ENCODE data around the gene SLC5A10. TPM values are rescaled to one million over a fixed set of nuclear protein-coding genes. Genes with fewer than 3 reads are reported as not detected.

Gene SLC5A10
- total RNA-seq, 1 donor from 2014 or later, result not detected

DNA sequence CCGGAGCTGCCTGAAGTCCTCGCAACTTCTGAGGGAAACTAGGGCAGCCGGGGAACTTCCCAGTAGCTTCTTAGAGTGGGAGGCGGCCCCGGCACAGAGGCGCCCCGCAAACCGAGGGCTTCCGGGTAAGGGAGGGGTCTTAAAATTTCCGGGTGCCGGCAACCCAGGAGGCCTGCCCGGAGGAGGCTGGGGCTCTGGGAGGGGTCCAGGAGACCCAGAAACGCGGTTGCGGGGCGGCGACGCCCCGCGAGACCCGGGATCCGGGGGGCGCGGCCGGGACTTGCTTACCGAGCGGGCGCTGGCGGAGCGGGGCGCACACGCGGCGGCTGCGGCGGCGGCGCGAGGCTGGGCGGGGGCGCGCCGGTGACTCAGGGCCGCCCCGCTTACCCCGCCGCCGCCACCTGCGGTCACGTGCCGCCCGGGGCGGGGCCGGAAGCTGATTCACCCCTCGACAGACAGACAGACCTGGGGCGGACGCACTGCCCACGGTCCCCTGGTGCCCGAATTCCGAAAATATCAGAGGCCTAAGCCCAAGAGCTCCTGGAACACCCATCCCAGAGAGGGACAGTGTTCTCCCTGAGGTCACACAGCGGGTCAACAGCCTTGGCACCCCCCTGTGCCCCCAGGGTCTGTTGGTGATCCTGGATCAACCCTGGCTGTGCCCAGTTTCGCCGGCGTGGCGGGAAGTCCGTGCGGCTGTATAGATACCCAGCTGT is 52.6 kb downstream of the SLC5A10 start, which contains the start of gene FAM83G:
TSS of gene FAM83G (minus strand) at position 344 of the 716 bp plus-strand sequence. CDS start 723 bp downstream, outside the sequence.
- no peak for DNase-seq

DNA sequence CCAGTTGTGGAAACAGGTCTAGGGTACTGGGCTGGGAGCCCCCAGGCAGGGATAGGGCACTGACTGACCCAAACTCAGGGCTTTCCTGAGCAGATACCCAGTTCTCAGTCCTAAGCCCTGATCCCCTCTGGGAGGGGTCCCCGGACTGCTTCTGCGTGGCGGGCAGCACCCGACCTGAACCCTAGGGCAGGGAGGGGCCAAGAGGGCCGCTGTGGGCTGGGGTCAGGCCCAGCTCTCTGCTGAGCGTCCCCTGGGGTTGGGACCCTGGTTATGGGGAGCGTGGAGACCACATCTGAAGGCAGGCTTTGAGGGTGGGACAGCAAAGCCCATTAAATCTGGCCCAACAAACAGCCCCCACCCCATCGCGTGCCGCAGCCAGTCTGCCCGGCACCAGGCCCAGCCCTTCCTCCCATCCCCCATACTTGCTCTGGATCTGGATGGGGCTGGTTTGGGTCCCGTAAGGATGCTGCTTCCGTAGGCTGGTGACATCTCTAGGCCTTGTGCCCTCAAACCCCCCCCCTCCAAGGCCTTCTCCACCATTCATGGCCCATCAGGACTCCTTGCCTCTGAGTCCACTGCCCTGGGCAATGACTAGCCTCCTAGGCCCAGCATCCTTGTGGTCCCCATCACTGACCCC is 53.3 kb downstream of the SLC5A10 start:
- DNase-seq, result no peak

DNA sequence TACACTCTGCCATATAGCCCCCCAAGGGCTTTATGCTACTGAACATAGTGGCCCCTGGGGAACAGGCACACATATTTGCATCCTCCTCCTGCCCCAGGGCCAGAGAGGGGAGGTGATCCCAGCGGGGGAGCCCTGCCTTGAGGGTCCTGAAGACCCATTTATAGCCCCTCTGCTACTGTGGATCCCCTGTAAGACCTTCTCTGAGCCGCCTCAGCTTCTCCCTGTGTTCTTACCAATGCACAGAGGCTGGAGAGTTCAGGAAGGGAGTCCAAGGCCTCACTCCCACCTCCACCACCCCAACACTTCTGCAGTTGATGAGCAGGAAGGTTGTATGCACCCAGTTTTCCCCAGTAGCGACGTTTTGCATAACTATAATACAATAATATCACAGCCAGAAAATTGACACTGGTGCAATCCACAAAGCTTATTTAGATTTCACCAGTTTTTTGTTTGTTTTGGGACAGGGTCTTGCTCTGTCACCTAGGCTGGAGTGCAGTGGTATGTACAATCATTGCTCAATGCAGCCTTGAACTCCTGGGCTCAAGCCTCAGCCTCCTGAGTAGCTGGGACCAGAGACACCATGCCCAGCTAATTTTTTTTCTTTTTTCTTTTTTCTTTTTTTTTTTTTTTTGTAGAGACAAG is 53.9 kb downstream of the SLC5A10 start:
- no peak for DNase-seq

DNA sequence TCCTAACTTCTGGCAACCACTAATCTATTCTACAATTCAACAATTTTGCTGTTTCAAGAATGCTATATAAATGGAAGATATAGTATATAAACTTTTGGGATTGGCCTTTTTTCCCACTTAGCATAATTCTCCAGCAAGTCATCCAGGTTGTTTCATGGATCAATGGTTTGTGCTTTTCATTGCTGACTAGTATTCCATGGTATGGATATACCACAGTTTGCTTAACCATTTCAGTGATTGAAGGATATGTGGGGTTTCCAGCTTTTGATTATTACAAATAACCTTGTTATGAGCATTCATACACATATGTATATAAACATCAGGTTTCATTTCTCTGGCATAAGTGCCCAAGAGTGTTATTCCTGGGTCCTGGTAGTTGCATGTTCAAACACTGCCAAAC is 54.7 kb downstream of the SLC5A10 start:
- DNase-seq, result no peak

DNA sequence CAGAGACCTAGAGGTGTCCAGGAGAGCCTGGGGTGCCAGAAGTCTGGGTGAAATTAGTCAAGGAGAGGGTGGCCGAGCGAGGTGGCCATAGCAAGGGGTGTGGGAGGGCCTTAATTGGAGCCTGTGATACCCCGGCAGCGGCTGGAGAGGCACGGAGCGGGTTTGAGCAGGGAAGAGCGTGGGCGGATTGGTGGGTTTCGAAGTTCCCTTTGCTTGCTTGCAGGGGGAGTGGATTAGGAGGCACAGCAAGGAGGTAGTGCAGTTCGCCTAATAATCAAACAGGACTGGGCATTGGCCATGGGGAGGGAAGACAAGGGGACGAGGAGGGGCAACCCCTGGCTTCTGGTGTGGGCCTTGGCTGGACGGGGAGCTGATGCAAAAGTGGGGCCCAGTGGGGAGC is 58.0 kb downstream of the SLC5A10 start:
- no peak for DNase-seq

DNA sequence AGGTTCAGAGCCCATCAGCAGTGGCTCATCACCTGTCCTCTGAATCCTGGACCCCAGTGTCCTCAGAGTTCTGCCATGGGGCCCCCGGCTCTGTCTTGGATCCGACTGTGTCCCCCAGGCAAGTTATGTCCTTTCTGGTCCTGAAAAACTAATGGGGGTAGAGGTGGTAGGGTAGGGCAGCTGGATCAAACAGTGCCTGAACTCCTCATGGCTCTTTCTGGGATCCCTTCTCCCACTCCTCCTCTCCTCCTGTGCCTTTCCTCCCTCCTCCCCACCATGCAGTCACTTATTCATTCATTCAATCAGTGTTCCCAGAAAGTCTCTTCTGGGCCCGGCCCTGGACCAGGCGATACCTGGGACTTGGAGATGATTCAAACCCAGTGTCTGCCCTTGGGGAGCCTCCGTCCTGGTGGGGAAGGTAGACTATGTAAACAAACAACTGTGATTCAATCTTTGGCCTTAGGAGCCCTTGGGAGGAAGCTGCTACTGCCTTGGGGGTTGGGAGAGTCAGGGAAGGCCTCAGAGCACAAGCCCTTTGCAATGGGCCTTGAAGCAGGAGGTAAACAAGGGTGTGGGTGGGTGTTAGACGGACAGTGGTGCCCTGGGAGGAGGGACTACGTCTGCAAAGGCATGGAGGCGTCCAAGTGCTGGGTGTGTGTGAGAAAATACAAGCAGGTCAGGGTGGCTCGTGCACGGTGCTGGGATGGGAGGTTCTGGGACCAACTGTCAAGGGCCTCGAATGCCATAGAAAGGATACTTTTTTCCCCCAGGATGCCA is 59.0 kb downstream of the SLC5A10 start:
- no peak for DNase-seq

DNA sequence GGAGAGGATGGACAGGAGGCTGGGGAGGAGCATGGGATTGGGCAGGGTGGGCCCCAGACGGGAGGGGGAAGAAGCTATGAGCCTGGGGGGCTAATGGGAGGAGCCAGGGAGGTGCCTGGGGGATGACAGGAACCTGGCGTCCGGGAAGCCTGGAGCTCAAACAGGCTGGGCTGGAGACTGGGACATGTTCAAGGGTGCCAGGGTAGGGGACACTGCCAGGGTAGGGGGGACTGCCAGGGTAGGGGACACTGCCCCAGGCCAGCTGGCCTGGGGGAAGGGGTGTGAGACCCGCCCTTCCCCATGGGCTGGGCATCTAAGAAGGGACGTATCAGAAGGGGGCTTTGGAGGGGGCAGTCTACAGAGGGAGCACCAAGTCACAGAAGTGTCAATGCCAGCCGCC is 59.6 kb downstream of the SLC5A10 start:
- no peak for DNase-seq

DNA sequence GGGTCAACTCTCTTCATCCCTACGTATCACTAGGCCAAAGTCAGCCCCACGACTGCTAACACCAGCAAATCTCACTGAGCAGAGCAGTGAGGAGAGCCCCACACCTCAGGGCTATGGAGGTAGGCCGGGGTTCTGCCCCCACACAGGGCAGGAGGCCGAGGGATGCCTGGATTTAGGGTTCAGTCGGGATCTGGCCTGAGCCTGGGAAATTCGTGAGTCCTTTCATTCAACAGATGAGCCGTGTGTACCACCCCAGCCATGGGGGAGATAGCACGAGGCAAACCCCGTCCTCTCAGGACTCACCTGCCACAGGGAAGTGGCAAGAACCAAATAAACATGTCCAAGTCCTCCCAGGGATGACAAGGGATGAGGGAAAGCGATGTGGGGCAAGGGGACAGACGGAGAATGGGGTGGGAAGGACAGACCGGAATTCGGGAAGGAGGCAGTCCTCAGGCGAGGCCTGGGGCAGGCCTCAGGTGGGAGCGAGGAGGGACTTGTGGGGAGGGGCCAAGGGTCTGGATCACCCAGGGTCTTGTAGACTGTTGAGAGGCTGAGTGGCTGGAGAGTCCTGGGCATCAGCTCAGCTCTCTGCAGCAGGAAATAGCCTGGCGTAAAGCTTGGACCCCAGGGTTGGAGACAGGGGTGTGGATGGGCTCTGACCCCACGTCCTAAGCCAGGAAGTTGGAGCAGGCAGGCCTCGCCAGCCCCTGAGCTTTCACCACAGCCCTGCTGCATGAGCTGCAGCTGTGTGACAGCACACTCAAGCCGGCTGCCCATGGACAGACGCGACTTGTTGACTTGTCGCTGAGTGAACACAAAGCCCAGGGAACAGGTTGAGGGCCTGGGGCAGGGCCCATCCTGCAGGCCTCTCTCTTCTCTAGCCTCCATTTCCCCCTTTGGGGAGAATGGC is 60.5 kb downstream of the SLC5A10 start:
- no peak for DNase-seq

DNA sequence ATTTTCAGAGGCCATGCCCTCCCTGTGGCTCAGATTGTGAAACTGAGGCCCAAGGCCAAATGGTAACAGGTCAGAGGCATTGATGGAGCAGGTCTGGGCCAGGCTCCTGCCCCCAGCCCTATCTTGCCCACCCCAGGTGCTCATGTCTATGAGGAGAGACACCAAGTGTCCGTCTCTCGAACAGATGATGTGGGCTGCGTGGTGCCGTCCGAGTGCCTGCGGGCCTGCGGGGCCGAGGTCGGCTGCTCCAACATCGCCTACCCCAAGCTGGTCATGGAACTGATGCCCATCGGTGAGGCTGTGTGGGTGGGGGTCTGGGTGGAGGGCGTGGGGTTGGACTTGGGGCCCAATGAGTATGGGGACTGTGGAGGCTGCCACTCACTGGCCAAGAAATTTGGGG is 61.3 kb downstream of the SLC5A10 start:
- no peak for DNase-seq

DNA sequence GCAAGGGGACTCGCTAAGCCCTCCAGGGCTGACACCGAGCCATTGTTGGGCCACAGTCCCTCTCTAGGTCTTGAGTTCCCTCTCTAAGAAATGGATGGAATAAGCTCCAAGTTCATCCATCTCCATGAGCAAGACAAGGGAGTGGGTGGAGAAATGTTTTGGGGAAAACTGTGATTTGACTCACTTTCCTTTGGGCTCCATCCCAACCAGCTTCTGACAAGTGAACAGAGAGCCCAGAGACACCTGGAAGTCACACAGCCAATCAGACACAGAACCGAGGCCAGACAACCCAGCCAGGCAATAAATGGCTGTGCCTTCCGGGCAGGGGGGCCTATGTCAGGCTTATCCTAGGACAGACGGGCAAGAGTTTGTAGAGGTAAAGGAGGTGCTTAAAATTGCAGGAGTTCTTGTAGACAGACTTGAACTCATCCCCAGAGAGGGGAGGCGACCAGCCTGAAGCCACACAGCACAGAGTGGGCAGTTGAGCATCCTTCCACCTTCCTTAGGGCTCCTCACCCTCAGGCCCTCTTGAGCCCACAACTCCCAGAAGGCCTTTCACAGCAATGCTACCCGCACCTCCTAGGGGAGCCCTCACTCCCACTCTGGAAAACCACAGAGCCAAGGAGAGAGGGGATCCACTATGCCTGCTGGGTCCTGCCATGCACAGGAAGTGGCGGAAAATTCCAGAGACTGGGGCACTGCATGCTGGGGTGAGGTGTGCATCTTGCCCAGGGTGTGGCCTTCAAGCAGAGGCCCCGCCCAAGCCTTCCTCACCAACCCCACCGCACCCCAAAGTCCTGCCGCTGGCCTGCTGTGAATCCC is 62.1 kb downstream of the SLC5A10 start:
- DNase-seq, result no peak

DNA sequence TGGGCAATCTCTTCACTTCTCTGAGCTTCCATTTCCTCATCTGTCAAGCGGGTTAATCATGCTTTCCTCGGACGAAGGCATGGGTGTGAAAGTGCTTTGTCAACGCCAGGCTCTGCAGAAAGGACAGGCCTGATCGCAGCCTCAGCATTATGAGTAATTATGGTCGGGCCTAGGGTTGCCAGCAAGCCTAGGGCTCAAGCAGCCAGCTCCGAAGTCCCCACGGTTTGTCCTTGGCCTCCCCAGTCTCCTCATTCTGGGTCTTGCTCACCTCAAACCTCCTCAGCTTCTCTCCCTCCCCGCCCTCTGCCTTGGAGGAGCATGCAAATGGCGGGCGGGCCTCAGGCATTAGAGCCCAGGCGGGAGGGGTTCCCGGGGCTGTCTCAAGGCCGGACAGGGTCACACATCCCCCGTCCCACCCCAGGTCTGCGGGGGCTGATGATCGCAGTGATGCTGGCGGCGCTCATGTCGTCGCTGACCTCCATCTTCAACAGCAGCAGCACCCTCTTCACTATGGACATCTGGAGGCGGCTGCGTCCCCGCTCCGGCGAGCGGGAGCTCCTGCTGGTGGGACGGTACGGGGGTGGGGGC is 62.8 kb downstream of the SLC5A10 start:
- DNase-seq, result no peak

DNA sequence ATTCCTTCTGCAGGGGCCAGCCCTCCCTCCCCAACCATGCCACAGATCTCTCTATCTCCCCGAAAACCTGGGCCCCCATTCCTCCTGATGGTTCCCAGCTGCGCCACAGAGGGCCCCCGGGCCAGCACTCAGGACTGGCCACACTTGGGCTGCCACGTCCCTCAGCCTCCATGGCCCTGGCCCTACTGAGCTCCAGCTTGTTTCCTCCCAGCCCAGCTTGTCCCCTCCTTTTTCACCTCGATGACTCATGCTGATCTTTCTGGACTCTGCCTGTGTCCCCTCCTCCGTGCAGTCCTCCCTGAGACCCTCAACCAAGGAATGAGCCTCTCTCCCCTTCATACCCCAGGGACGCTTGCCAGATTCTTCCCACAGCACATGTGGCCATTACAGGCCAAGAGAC is 63.5 kb downstream of the SLC5A10 start:
- DNase-seq, result no peak

DNA sequence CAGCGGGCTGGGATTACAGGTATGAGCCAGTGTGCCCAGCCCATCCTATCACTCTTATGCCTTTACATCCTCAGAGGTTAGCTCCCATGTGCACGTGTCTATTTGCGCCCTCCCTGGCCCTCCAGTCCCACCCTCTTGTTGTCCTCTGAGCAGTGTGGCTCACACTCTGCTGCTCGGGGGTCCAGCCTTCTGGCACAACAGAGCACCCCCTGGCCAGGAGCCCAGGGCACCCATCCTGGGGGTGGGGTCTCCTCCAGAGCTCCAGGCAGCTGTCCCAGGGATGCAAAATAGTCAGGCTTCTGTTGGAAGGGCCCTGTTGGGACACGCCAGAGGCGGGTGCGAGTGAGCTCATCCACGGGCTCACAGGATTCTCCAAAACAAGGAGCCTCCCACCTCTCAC is 64.3 kb downstream of the SLC5A10 start:
- no peak for DNase-seq

DNA sequence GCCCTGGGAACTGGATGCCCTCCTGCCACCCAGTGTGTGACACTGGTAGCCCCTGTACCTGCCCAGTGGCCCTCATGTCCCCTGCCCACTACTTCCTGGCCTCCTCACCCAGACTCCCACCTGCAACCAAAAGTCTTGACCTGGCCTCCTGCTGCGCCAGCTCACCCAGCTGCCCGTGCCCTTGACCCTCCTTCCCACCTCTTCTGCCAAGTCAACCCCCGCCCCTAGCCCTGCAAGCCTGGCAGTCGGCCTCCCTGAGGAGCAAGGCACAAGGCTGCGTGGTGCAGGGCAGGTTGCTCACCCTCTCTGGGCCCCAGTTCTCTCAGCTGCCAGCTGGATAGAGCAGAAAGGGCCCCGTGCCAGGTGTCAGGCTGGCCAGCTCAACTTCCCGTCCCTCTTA is 64.9 kb downstream of the SLC5A10 start:
- DNase-seq, result no peak

DNA sequence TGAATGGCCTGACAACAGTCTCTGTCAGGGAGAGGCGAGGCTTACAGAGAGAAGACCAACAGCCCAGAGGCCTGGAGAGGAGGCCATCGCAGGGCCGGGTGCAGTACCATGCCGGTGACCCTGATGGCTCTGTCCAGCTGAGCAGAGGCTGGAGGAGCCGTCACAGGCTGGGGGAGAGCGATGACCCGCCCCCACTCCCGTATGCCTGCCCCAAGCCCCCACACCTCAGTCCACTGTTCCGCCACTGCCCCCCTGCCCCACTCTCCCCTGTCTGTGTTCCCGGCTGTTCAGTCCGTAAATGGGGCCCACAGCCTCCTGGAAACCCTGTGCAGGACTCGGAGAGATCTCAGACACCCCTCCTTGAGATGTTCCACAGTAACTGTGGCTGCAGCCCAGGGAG is 65.4 kb downstream of the SLC5A10 start:
- no peak for DNase-seq

DNA sequence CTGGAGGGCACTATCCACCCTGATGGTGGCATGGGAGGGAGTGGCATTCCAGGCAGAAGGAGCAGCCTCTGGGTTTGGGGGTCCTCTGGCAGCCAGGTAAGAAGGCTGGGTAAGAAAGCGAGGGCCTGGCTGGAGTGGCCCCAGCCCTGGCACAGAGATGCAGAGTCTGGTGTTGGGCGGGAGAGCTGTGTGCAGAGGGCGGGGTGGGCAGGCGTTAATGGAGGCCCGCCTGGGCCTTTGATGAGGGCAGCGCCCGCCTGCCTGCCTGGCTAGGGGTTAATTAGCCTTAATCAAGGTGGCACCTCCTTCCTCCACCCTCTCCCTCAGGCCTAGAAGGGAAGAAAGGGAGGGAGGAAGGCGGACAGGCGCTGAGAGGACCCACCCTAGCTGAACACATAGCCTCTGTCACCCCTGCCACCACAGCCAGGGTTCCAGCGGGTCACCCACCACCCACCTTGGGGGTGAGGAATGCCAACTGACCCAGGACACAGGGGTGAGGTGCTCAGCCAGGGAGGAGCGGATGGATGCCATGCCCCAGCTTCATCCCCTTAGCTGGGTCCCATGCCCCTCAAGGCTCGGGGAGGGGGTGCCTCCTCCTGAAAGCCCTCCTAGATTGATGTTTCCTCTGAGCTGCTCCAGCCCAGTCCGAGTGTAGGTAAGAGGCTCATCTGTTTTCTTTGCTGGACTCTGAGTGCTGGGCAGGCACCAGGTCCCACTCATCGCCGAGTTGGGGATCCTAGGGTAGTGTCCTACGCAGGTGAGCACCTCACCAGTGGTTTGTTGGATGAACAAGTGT is 66.0 kb downstream of the SLC5A10 start:
- DNase-seq, result no peak

DNA sequence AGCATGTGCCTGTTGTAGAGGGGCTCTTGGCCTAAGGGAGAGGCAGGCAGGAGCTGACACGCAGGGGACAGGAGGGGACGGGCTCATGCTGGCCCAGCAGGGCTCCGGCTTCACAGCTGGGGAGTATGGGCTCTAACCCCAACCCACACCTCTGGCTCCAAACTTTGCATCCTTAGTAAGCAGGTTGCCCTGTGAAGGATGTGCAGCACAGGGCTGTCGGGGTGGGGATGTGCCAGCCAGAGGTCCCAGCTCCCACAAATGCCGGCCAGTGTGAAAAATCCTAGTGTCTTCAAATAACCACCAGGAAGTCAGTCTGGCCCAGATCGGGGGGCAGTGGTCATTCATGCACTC is 66.6 kb downstream of the SLC5A10 start:
- no peak for DNase-seq

DNA sequence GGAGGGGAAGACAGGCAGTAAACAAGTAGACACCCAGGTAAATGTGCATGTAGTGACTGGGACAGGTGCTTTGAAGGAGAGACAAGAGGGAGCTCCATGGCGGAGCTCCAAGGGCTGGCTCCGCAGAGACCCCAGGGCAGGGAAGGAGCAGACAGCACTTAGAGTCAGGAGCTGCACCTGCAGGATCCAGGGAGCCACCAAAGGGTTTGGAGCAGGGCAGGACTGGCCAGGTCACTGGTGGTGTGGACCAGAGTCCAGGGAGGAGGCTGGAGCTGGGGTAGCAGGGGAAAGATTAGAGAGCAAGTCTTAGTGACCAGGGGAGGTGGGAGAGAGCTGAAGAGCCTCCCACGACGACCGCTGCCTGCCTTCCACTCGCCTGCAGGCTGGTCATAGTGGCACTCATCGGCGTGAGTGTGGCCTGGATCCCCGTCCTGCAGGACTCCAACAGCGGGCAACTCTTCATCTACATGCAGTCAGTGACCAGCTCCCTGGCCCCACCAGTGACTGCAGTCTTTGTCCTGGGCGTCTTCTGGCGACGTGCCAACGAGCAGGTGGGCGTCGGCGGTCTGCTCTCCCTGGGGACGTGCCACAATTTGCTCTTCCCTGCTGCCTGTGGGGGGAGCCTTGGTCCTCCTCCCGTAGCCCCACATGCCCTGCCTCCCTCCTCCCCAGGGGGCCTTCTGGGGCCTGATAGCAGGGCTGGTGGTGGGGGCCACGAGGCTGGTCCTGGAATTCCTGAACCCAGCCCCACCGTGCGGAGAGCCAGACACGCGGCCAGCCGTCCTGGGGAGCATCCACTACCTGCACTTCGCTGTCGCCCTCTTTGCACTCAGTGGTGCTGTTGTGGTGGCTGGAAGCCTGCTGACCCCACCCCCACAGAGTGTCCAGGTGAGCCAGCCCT is 67.3 kb downstream of the SLC5A10 start:
- DNase-seq, result no peak

DNA sequence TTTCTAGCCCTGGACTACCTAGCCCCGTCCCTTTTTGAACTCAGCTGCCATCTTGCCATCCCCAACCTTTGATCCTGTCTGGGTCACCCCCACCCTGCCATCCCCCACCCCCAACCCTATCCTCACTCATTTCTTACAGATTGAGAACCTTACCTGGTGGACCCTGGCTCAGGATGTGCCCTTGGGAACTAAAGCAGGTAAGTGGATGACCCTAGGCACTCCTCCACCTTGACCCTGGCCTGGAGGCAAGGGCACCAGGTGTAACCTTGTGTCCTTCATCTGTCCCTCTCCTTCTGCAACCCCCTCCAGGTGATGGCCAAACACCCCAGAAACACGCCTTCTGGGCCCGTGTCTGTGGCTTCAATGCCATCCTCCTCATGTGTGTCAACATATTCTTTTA is 68.1 kb downstream of the SLC5A10 start:
- DNase-seq, result no peak
